Kidney capillary endothelial cell (primary cell): ENCODE measurements around the gene AGBL1.

Source experiments
- DNase-seq: peaks from one replicate; pipeline ENCODE4 v3.0.0-alpha.2; 2018; ENCODE audit warnings: low spot score

The AGBL1 gene

DNA sequence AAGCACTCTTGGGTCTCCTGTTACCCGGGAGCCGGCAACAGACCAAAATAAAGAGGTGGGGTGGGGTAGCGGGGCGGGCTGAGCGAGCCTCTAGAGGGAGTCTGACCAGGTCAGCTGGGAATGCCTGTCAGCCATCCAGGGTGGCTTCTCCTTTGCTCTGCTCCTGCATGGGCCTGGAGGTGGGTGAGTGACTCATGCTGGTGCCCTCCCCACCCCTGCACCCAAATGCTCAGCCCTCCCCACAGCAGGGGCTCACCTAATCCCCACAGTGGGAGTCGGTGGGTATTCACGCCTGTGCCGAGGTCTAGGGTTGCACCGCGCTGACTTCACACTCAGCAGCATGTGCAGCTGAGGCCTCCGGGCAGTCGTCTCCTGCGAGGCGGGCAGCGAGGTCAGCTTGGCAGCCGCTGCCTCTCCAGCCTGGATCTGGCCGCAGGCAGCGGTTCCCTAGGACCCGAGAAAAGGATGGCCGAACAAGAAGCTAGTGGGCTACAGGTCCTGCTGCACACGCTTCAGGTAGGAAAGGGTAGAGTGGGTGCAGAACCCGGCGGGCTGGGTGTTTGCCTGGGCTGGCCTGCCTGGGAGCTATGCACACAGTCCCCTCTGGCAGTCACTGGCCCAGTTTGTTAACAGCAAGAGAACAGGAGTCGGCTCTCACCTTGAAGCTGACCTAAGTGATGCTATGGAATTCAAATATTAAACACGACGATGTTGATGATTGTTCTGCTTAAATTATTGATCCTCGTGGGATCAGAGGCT lies at the start of gene AGBL1:
TSS of gene AGBL1 (plus strand) at position 364 of the 759 bp plus-strand sequence.
- no peak for DNase-seq

DNA sequence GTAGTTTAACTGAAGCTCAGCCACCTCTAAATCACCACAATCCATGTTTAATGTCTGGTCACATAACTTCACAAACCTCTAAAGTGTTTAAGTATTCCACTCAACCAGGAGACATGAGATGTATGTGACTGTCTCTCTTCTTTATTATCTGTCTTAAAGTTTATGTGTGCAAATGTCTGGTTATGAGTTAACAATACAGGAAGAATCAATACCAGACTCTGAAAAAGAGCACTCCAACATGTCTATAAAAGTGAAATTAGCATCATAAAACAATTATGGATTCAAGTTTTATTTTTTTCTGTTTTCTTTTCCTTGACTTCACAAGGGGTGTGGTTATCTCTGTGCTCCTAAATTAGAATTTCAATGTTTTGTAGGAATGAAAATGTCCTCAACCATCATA lies 44.8 kb upstream of the AGBL1 start:
- DNase-seq = no peak

DNA sequence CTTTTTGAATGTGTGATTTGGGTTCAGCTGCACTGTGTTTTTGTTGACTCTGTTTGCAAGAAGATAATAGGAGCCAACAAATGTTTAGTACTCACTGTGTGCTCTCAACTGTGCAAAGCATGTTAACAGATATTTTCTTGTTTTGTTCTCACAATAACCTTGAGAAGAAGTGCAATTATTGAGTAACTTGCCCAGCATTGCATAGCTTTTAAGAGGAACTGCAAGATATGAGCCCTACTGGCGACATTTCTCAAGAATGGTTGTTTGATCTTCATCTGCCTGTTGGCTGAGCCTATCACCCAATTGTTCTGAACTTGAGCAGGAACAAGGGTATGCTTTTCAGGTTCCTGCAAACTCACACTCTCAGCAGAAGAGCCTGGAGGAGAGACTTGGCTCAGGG lies 43.4 kb upstream of the AGBL1 start:
- no peak for DNase-seq

DNA sequence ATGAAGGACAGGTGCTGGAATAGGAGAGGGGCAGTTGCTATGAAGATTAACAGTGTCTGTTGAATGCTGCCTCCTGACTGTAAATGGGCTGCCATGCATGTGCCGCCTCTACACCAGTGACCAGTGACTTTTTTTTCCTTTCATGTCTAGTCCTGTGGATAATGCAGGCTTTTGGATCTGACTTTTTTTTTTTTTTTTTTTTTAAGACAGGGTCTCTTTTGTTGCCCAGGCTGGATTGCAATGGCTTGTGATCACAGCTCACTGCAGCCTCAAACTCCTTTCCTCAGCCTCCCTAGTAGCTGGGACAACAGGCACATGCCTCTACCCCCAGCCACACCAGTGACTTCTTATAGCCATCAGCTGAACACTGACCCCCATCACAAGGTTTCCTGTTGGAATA lies 41.2 kb upstream of the AGBL1 start:
- DNase-seq = no peak

DNA sequence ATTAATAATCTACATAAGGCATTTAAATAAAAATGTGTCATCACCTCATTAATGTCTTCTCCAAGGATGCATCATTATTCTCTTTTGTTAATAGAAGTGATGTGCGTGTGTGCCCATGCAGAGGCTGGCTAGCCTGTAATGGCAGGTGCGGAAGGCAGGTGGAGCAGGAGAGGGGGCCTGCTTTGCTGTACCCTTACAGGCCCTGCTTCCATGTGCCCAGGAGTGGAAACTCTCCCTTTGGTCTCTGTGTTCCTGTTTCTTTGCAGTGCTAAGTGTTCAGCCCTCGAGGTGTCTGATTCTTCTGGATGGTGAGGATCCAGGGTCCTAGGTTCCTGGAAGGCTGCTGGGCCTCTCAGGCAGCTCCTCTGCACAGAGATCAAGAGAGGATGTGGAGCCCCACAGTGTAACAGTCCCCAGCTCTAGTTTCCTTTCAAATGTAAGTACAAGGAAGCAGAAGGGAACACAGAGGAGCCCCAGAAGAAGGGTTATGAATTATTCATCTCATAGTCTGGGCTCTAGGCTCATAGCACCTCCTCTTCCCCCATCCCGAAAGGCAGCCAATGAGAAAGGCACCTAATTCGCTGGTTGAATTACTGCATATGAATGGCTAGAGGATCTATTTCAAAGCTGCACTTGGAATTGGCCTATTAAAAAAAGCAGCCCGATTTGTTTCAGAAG lies 39.2 kb upstream of the AGBL1 start:
- no peak for DNase-seq

DNA sequence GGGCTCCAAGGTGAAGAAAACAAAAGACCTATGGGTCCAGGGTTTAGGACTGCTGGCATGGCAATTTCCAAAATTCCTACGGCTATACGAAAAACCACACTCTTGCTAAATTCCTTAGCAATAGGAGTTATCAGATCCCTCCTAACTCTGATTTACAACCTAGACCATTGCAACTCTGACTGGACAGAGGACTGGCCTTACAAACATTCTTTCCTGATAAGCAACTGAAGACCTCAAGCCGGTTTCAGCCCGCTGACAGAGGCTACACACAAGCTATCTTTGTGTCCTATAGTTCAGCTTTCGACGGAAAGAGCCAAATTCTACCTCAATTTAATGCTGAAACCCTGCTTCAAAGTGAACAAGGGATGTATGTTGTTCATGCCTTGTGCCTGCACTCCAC lies 38.3 kb upstream of the AGBL1 start:
- DNase-seq = no peak

DNA sequence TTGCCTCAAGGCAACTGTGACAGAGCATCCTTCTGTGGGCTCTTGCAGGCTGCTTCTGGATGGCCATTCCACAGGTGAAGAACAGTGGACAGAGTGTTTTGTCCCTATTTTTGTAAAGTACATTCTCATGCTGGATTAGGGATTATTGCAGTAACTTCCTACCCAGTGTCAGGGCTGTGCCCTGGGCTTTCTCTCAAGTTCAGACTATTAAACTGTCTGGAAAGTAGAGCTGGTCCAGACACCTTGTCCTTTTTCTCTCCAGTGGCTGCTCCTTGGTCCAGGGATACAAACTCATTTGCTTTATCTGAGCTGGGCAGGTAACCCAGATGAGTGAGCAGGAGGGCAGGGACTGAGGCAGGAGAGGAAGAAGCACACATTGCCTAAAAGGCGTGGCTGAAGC lies 37.4 kb upstream of the AGBL1 start:
- no peak for DNase-seq

DNA sequence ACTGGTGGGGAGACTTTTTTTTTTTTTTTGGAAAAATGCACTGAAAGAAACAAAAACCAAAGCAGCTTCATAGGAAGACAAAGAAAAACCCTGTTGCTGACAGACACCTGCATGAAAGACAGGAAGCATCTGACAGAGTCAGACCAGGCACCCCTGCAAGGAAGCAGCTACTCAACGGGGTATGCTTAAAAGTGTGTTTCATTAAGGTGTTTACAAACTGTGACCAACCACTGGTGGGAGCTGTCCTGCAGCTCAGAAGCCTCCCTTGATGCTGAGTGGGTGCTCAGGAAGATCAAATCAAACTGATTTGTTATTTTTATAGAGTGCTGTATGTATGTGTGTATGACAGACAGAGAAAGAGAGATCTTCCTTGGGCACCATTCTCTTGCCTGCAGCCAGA lies 34.7 kb upstream of the AGBL1 start:
- DNase-seq = no peak

DNA sequence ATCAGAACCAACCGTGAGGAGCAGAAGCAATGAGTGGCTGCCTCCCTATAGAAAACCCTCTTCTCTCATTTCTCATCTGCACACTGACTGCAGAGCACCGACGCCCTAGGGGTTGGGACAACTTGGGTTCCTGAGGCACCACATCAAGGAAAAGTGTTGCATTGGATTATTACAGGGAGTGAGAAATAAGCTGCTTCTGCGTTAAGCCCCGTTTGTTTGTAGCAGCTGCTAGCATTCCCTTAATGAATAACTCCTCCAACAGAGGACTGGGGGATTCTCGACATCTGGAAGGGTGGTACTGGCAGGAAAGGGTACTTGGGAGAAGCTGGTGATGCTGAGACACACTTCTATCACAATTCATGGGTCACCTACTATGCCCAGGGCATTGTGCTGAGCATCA lies 25.3 kb upstream of the AGBL1 start:
- DNase-seq = no peak

DNA sequence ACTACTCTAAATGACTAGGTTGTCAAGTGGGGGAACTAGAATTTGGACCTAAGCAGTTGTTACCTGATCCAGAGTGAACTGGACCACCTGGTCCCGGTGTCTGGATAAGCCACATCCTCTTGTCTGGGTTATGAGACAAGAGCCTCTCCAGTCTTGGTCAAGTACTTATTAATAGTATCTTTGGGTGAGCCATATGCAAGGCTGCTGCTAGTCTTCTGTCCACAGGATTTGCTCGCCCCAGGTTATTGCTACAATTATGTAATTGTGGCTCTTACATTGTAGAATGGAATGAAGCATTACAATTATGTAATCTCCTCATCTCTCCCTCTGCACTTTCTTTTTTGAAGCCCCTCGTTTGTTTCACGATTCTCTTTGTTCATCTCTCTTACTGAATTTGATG lies 24.0 kb upstream of the AGBL1 start:
- DNase-seq = no peak

DNA sequence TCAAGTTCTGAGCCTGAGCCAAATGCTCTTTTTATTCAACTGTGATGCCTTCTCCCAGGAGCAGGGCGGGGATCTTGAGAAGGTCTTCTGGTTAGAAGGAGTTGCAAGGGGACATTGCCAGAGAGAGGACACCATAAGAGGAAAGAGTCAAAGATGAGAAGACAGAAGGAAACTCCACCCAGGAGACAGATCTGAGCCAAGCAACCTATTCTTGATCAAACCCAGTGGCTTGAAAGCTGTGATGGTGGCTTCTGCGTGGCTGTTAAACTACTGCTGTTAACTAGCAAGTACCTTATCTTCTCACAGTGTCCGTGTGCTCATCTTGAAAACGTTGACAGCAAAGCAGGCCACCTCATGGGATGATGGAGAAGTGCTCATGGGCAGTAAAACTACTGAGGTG lies 19.8 kb upstream of the AGBL1 start:
- DNase-seq = no peak

DNA sequence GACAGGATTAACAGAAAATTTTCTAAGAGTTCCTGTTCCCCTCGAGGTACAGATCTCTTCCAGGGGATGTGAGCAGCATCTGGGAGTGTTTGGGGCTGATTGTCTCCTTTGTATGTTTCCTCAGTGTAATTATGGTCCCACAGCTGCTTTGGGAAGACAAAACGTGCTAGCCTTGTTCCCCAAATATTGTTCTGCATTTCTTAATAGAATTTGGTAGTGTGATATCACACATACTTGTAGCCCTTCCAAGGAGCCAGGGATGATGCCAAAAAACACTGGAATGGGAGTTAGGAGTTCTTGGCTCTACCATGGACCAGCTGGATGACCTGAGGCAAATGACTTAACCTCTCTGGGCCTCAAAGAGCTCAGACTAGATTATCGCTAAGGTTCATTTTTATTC lies 19.0 kb upstream of the AGBL1 start:
- no peak for DNase-seq

DNA sequence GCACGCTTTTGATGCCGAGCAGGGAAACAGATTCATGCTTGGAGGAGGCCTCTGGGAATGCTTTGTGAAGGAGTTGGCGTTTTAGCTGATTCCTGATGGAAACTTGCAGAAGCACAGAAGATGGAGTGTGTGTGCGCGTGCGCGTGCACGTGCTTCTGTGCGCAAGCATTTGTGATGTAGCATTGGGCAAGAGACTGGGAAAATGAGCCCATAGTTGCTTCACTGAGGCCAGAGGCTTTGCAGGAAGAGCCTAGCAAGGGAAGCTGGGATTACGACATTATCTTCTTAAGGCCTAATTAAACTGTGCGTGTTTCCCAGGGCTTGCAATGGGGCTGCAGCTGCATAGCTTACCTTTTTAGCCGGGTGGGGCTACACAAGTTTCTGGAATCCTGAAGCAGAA lies 18.1 kb upstream of the AGBL1 start:
- DNase-seq = no peak

DNA sequence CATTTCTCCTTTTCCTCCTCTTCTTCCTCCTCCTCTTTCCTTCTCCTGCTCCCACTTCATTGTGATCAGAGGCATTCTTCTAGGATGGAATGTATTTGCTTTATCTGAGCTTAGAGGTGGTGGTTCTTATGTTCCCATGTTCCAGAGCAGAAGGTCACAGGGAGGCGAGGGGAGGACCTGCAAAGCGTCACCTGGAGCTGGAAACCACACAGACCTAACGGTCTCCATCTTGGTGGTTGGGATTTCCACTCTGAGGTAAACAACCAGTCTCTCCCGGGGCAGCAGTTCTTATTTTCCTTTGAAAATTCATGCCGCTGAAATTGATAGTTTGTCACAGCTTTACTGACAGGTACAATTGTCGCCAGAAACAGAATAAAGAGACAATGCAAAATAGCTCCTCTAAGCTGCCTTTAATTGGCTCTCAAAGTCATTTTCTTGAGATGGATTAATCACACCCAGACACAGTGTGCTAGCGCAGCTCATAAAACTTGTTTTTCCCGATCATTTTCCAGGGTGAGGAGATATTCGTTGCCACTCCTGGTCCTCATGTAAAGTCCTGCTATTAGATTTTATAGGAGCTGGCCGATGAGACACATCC lies 16.9 kb upstream of the AGBL1 start:
- no peak for DNase-seq

DNA sequence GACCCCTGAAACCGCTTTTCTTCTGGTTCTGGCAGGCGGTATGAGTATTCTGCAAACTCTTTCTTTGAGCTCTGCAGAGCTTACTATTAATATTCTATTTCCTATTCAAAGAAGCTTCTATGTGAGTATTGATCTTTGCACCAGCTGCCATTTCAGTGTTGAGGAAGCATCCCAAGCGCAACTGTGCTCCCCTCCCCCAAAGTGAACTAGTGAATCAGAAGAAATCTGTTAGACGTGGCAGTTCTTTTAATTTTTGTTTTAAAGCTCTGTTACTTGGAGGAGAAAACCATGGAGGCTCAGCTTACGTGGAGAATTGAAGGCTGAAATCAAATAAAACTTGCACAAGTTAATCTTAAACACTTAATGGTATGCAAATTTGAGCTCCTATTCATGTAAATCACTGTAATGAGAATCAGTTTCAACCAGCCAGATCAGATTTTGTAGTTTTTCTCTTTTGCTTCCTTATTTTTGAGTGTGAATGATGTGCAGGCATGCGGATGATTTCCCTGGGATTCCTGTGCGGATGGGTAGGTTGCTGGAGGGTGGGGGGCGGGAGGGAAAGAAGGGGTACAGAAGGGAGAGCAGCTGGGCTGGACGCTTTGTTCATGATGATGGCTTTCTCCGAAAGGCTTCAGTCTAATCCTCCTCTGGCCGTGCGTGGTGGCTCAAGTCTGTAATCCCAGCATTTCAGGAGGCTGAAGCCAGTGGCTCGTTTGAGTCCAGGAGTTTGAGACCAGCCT lies 16.1 kb upstream of the AGBL1 start:
- no peak for DNase-seq

DNA sequence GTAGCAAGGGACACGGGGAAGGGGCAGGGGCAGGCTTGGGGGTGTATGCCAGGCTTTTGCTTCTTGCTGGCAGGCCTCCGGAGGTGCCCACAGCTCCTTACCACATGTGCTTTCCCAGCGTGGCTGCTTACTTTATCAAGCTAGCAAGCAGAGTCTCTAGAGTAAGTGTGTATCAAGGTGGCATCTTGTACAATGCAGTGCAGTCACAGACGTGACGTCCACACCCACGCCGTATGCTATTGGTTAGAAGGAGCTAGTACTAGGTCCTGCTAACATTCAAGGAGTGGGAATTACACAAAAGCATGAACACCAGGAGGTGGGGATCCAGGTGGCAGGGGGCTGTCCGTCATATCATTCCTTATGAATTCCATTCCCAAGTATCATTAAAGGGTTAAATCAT lies 15.3 kb upstream of the AGBL1 start:
- no peak for DNase-seq

DNA sequence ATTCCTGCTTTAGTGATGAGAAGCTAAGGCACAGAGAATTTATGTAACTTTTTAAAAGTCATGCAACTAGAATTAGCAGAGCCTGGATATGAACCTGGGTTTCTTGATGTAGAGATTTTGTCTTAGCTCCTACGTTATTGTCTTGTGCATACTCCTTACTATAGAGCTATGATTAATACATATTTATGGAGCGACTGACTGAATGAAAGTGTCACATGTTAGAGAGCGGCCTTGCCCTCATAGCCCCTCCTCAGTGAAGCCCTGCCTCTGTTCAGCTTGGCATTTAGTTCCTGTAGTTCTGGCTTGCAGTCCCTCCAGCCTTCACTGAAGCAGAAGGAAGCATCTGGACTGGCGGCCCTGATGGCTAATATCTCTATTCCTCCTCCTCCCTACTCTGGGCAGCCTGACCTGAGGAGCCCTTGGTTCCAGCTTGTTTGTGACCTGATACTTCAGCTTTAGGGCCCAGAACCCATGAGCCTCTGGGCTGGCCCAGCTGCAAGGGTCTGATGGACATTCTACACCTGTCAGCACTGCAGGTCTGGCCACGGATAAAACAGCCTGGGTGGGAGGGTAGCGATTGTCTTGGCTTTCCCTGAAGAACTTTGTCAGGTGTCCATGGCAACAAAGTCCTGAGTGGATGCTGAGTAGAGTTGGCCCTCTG lies 13.4 kb upstream of the AGBL1 start:
- no peak for DNase-seq

DNA sequence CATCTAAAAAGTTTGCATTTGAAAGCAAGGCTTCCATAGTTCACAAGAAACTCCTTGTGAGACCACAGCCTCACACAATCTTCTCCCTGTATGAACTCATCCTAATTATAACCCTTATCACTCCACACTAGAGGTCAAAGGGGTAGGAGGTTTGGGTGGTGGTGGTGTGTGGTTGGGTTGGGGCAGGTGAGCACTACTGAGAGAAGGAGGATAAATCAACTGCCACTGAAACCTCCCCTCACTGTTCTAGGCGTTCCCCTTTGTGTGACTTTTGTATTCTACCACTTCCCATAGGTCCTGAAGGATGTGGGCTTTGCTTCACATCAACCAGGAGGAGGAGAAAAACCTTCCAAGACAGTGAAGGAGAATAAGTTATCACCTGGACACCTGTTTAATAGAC lies 6.4 kb upstream of the AGBL1 start:
- no peak for DNase-seq

DNA sequence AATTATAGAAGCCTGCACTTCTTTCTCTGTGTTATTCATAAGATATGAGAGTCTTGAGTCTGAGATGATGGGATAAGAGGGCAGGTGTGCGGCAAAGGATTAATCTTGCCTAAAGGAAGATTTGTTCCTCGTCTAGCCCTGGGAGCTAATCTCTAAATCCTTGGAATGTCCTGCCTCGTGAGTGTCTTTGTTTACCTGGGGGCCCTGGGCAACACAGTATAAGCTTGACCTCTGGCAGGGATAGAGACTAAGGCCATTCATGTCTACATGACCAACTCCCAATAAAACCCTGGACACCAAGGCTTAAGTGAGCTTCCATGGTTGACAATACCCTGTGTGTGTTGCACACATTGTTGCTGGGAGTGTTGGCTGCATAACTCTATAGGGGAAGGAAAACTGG lies 3.2 kb upstream of the AGBL1 start:
- DNase-seq = no peak

DNA sequence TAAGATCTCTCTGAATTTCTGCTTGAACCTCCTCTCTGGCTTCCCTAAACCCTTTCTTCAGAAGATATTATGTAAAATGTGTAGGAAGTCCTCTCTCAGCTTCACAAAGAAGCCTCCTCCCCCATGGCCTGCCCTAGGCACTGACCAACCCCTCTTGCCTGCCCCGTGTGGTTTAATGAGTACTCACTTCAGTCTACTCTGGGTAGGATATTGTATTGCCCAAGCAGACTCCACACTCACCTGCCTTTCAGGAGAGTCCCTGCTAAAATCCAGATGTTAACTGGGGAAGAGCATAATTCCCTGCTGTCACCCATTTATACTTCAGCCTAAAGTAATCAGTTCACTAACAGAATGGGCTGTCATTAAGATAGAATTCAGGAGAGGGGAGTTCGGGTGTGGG lies 2.6 kb upstream of the AGBL1 start:
- DNase-seq = no peak

DNA sequence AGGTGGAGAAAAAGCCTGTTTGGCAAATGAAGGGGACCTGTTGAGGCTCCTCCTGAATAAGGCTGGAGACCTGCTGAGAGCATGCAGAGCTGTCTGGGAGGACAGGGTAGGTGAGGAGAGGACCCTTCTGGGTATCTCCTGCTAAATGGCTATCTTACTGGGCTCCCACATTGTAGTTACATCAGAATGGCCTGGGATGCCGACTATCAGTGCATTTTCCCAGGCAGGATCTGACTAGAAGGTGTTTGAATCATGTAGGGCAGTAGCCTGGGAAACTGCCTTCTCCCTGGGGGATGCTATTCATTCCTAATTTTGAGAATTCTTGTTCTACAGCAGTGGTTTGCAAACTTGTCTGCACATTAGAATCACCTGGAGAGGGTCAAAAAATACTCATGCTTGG lies 631 bp downstream of the AGBL1 start:
- DNase-seq = no peak

DNA sequence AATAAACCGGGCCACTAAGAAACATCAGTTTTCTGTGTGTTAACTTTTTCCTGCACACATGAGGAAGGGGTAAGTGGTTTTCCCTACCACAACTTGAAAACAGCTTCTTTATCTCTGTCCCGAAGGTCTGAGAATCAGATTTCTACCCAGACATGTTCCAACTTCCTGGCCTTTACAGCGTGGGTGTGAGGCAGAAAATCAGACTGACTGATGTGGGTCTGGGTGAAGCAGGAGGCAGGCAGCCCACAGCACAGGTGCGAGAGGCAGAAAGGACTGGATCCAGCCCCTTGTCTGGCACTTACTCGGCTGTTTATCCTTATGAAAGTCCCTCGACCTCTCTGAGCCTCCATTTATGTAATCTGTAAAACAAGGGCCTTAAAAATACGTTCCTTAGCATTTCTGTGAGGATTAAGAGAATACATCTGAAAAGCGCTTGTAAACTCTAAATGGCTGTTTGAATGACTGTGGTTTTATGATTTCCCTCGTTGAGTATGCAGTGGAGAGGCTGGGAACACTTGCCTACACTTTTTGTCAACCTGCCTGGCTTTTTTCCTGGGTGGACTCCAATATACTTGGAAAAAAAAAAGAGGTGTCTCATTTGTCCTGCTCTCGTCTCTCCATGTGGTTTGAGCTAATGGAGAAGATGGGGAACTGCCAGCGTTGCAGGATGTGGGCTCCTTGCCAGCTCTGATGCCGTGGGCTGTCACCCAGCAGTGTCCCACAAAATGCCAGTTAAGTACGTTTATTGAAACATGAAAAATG lies 3.1 kb downstream of the AGBL1 start:
- no peak for DNase-seq
